Activated naive CD4-positive, alpha-beta T cell (primary cell): ENCODE data around the gene MED13.
"Not testable (repeated sequence)": the region's sequence is repeated elsewhere in the genome, so short reads cannot be mapped to it uniquely, and the experiment has no call there.

Experiments
- DNase-seq, 4 experiments: peaks; one replicate each; lab custom pipeline; 2025; lab: John Stamatoyannopoulos, UW

The MED13 gene

DNA sequence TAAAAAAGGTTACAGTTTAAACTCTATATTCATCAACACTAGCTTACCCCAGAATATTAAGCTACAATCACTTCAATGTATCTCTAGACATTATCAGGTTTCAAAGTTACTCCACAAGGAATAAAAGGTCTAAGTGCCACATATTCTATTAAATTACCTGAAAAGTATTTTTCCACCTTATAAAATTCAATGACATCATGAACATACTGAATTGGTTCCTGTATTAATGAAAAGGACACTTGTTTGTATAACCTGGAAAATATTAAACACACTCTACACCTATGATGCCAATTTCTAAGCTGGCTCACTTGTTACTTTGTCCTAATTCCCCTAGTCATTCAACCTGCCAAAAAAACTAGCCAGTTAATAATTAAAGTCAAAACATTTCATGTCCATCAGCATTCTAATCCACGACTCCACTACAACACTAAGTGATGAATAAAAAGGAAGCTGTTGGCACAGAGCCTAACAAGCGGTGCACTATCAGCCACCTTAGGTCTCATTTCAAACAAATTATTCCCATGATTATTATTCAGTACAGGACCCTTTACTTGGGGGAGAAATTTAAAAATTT is 12.2 kb downstream of the MED13 start:
- DNase-seq, result no peak

- no peak for DNase-seq
Measured at GRCh38 chr17:62051053-62051452, 14.0 kb downstream of the MED13 start.

- no peak for DNase-seq
Measured at GRCh38 chr17:62049299-62049698, 15.8 kb downstream of the MED13 start.

- no peak for DNase-seq
Measured at GRCh38 chr17:62048262-62048661, 16.8 kb downstream of the MED13 start.

- DNase-seq, result no peak
Measured at GRCh38 chr17:62045517-62045916, 19.6 kb downstream of the MED13 start.

DNA sequence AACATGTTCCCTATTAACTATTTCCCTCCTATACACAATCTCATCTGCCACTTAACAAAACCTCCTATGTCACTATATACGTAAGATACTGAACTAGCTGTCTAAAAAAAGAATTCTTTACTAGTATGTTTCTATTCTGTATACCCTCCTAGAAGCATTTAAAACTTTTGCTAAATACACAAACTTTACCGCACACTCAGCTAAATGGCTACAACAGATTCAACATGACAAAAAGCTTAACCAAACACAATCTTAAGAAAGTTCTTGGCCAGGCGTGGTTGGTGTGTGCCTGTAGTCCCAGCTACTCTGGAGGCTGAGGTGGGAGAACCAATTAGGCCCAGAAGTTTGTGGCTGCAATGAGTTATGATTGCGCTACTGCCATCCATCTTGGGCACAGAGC is 20.0 kb downstream of the MED13 start:
- DNase-seq, result no peak

- DNase-seq, result no peak
Measured at GRCh38 chr17:62043602-62044001, 21.5 kb downstream of the MED13 start.

GRCh38 chr17:62043140-62043539 is 21.9 kb downstream of the MED13 start:
- DNase-seq, result no peak

GRCh38 chr17:62038248-62038647 is 26.8 kb downstream of the MED13 start:
- DNase-seq, result no peak

- no peak for DNase-seq
Measured at GRCh38 chr17:62033317-62033716, 31.8 kb downstream of the MED13 start.

- DNase-seq, result no peak
Measured at GRCh38 chr17:62032480-62032879, 32.6 kb downstream of the MED13 start.

- DNase-seq, result no peak
Measured at GRCh38 chr17:62030264-62030663, 34.8 kb downstream of the MED13 start.

DNA sequence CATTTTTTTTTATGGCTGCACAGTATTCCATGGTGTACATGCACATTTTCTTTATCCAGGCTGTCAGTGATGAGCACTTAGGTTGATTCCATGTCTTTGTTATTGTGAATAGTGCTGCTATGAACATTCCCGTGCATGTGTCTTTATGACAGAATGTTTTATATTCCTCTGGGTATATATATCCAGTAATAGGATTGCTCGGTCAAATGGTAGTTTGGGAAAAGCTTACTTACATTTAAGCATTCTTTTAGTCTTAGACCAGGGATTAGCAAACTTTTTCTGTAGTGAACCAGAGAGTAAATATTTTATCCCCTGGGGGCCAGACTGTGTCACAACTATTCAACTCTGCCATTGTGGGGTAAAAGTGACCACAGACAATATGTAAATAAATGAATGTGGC is 40.2 kb downstream of the MED13 start:
- no peak for DNase-seq

DNA sequence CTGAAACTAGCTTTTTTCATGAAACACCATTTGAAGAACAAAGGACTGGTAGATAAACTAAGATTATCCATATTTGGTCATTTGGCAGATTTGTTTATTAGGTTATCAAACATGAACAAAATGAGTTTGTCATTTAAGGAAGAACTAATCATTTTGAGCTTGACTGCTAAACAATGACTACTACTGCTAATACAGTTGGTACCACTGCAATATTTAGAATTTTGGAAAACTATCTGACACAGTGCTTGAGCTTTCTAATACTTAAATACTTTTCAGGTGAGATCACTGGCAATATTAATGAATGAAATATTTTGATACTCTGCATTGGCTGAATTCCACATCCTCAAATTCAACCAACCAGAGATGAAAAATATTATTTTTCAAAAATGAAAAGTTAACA is 47.2 kb downstream of the MED13 start:
- DNase-seq, result no peak

DNA sequence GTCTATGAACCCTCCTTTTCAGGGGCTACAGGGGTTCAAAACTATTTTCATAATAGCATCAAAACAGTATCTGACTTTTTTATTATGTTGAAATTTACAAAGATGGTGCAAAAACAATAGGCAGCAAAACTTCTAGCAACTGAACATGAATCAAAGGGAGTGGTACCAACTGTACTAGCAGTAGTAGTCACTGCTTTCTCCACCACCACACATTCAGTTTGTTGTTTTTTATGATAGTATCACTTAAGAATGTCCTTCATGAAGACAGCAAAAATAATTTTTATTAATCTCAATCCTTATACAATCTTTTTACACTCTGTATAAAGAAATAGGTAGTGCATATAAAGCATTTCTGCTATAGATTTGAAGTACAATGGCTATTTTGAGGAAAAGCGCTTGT is 47.6 kb downstream of the MED13 start:
- DNase-seq, result no peak

GRCh38 chr17:62014526-62014925 is 50.6 kb downstream of the MED13 start:
- no peak for DNase-seq

- DNase-seq, result no peak
Measured at GRCh38 chr17:62009220-62009619, 55.9 kb downstream of the MED13 start.

GRCh38 chr17:62008294-62008693 is 56.8 kb downstream of the MED13 start:
- no peak for DNase-seq

GRCh38 chr17:62004388-62004787 is 60.7 kb downstream of the MED13 start:
- DNase-seq, result no peak

- DNase-seq, result not testable (repeated sequence)
Measured at GRCh38 chr17:62003141-62003540, 61.9 kb downstream of the MED13 start.

DNA sequence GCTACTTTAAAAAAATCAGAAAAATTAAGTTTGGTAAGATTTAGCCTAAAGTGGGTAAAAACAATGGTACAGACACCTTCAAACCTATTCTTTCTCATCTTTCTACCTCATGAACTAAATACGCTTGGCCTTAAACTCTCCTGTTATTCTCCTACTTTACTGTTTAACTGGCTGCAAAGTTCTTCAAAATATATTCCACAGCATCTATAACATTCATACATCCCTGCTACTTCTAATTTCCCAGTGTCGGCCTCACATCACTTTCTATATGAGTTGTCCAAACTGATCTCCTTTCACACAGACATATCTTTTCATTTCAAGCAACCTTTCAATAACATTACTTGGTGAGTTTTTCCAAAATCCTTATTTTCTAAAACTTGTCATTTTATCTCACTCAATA is 64.0 kb downstream of the MED13 start:
- DNase-seq, result no peak

DNA sequence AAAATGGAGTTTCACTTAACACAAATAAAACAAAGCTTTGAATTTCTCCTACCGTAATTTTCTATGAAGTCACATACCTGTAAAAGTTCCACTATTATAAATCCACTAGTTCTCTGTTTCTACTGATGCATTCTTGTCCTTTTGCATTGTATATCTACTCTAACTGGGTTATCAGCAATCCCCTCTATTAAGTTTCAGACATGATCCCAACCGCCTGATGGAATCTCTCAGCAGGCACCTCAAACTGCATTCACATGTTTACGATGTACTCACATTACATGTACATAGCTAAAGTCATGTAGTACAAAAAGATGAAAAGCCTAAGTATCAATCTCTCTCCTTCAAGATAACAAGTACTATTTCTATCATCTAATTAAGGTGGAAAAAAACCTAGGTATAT is 64.9 kb downstream of the MED13 start:
- DNase-seq, result no peak

DNA sequence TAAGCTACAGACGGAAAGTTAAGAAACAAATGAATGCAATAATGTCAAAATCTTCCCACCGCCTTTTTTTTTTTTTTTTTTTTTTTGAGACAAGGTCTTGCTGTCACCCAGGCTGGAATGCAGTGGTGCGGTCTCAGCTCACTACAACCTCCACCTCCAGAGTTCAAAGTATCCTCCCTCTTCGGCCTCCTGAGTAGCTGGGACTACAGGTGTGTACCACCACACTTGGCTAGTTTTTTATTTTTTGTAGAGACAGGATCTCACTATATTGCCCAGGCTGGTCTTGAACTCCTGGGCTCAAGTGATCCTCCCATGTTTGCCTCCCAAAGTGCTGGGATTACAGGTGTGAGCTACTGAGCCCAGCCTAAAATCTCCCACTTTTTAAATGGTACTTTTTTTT is 66.5 kb downstream of the MED13 start:
- not testable (repeated sequence) for DNase-seq

GRCh38 chr17:61997664-61998063 is 67.4 kb downstream of the MED13 start:
- DNase-seq, result no peak
